HCT116 (cell line): ENCODE results near the gene PKP2.

Experiments used
- POLR2AphosphoS5 ChIP-seq: IDR thresholded peaks from 2 replicates; pipeline ENCODE4 v1.6.1; 2011; ENCODE audit warnings: mild to moderate bottlenecking, low read depth, low read length, moderate library complexity
- RAD21 ChIP-seq: IDR thresholded peaks from 2 replicates; pipeline ENCODE4 v1.6.1; 2012; ENCODE audit warnings: low read depth, mild to moderate bottlenecking
- SIN3A ChIP-seq: IDR thresholded peaks from 2 replicates; pipeline ENCODE4 v1.6.1; 2012; ENCODE audit warnings: low read depth
- TCF7L2 ChIP-seq: IDR thresholded peaks from 2 replicates; pipeline ENCODE4 v1.7.0; 2011; ENCODE audit warnings: borderline replicate concordance, inconsistent platforms; ENCODE audit not compliant: insufficient read depth, insufficient read length; ENCODE audit errors: extremely low read depth
- YY1 ChIP-seq: IDR thresholded peaks from 2 replicates; pipeline ENCODE4 v1.6.1; 2011; ENCODE audit warnings: low read length, low read depth, moderate library complexity, mild to moderate bottlenecking; ENCODE audit not compliant: insufficient replicate concordance; ENCODE audit errors: extremely low read depth
- TF ChIP-seq, protein P1 (sequence below), 3 experiments: fragments of 200-600 bp in 1 of 3; sonication (generic) in 1 of 3; IDR thresholded peaks in 2 of 3; conservative IDR thresholded peaks in 1 of 3; 2 replicates each; pipeline ENCODE4 v1.5.1; 2012 to 2017; ENCODE audit warnings: low read depth in 2 of 3, low read length in 2 of 3, antibody characterized with exemption in 1 of 3, borderline replicate concordance in 1 of 3, control low read depth in 1 of 3, mild to moderate bottlenecking in 1 of 3, mixed read lengths in 1 of 3, mixed run types in 1 of 3, moderate library complexity in 1 of 3; ENCODE audit not compliant: insufficient read depth in 1 of 3
- TF ChIP-seq, protein P2 (sequence below): IDR thresholded peaks from 2 replicates; pipeline ENCODE4 v1.6.1; 2012; ENCODE audit warnings: low read depth
- TF ChIP-seq, protein P3 (sequence below): IDR thresholded peaks from 2 replicates; pipeline ENCODE4 v1.6.1; 2012

DNA sequence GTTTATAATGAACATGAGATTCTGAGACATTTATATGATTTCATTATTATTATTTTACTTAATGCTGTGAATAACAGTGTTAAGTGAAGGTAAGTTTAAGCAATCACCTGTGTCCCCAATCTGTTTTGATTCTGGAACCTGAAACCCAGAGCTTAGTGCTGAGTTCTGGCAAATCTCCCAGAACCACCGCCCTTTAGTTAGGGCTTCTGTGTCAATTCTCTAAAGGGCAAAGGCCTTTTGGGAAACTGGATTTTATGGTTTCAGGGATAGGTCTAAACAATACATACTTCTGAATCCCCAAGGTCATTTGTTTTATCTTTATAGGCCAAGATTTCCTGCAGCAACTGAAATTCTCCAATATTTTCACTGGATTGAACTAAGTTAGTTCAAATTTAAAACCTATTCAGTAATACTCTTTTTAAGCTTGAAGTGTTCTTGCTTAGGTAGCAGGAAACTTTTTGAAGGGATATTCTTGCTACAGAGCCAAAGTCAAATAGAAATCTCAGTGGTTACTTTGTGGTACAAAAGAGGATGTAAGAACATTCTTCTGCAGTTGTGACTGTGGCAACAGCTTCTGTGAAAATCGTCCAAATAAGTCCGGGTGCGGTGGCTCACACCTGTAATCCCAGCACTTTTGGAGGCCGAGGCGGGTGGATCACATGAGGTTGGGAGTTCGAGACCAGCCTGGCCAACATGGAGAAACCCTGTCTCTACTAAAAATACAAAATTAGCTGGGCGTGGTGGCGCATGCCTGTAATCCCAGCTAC, 10.0 kb upstream of the PKP2 start:
- TF ChIP-seq, protein P1, sequence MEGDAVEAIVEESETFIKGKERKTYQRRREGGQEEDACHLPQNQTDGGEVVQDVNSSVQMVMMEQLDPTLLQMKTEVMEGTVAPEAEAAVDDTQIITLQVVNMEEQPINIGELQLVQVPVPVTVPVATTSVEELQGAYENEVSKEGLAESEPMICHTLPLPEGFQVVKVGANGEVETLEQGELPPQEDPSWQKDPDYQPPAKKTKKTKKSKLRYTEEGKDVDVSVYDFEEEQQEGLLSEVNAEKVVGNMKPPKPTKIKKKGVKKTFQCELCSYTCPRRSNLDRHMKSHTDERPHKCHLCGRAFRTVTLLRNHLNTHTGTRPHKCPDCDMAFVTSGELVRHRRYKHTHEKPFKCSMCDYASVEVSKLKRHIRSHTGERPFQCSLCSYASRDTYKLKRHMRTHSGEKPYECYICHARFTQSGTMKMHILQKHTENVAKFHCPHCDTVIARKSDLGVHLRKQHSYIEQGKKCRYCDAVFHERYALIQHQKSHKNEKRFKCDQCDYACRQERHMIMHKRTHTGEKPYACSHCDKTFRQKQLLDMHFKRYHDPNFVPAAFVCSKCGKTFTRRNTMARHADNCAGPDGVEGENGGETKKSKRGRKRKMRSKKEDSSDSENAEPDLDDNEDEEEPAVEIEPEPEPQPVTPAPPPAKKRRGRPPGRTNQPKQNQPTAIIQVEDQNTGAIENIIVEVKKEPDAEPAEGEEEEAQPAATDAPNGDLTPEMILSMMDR (IDR thresholded peaks at IDR 0.05 in 2 of 3, conservative IDR thresholded peaks at IDR 0.05 in 1 of 3; ENCODE audit: borderline replicate concordance in 1 of 3, insufficient read depth in 1 of 3, low read depth in 2 of 3, low read length in 2 of 3), result no peak
- TF ChIP-seq TCF7L2 (no peak), SIN3A (no peak), RAD21 (no peak), YY1 (no peak), POLR2AphosphoS5 (no peak)
- TF ChIP-seq, protein P2, sequence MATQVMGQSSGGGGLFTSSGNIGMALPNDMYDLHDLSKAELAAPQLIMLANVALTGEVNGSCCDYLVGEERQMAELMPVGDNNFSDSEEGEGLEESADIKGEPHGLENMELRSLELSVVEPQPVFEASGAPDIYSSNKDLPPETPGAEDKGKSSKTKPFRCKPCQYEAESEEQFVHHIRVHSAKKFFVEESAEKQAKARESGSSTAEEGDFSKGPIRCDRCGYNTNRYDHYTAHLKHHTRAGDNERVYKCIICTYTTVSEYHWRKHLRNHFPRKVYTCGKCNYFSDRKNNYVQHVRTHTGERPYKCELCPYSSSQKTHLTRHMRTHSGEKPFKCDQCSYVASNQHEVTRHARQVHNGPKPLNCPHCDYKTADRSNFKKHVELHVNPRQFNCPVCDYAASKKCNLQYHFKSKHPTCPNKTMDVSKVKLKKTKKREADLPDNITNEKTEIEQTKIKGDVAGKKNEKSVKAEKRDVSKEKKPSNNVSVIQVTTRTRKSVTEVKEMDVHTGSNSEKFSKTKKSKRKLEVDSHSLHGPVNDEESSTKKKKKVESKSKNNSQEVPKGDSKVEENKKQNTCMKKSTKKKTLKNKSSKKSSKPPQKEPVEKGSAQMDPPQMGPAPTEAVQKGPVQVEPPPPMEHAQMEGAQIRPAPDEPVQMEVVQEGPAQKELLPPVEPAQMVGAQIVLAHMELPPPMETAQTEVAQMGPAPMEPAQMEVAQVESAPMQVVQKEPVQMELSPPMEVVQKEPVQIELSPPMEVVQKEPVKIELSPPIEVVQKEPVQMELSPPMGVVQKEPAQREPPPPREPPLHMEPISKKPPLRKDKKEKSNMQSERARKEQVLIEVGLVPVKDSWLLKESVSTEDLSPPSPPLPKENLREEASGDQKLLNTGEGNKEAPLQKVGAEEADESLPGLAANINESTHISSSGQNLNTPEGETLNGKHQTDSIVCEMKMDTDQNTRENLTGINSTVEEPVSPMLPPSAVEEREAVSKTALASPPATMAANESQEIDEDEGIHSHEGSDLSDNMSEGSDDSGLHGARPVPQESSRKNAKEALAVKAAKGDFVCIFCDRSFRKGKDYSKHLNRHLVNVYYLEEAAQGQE, result no peak
- TF ChIP-seq, protein P3, sequence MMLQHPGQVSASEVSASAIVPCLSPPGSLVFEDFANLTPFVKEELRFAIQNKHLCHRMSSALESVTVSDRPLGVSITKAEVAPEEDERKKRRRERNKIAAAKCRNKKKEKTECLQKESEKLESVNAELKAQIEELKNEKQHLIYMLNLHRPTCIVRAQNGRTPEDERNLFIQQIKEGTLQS, result no peak
